ENCODE measurements around the gene PRIM1.
"Not testable (repeated sequence)": the region's sequence is repeated elsewhere in the genome, so short reads cannot be mapped to it uniquely, and the experiment has no call there.

PRIM1 gene

GRCh38 chr12:56749359-56749758 lies 2.8 kb downstream of the PRIM1 start:
- Mint-ChIP-seq H3K4me1 (peaks cover 53% of the 10 kb centered on the region), H3K4me3 (peak overlapping the region; percentile 61)

GRCh38 chr12:56728139-56728861 lies 23.8 kb downstream of the PRIM1 start:
- Mint-ChIP-seq H3K9me3 (no peaks in the 10 kb centered on the region), H3K27me3 (no peaks in the 10 kb centered on the region), H3K36me3 (peaks cover 44% of the 10 kb centered on the region), H3K27ac (no peak overlapping the region), H3K4me1 (peaks cover 25% of the 10 kb centered on the region), H3K4me3 (no peak overlapping the region)
- DNase-seq: no peak
- CTCF ChIA-PET: no interaction called here

More at GRCh38 chr12:56749359-56749758, 2.8 kb downstream of the PRIM1 start:
- no peaks in the 10 kb centered on the region for H3K27me3 Mint-ChIP-seq
- CTCF ChIA-PET: no interaction called here
- no peak for DNase-seq
- H3K27ac Mint-ChIP-seq: peak overlapping the region; percentile 72
- H3K9me3 Mint-ChIP-seq: no peaks in the 10 kb centered on the region
- H3K36me3 Mint-ChIP-seq: peaks cover 52% of the 10 kb centered on the region

GRCh38 chr12:56726196-56726675 lies 25.9 kb downstream of the PRIM1 start:
- Mint-ChIP-seq H3K4me1 (peaks cover 45% of the 10 kb centered on the region), H3K27ac (peak overlapping the region; percentile 98), H3K4me3 (peak overlapping the region; percentile 99), H3K36me3 (peaks cover 54% of the 10 kb centered on the region)
- not testable (repeated sequence) for H3K27me3 Mint-ChIP-seq, DNase-seq, H3K9me3 Mint-ChIP-seq
- CTCF ChIA-PET: interaction anchor here (0.6 to 1.7 kb wide), 3 partner anchors 36 to 386 kb away, joined by 5 read pairs; partner anchors contain the start of gene HSD17B6

GRCh38 chr12:56725723-56726102 lies 26.4 kb downstream of the PRIM1 start:
- DNase-seq: no peak
- peak overlapping the region; percentile 99 for H3K4me3 Mint-ChIP-seq
- H3K9me3 Mint-ChIP-seq: no peaks in the 10 kb centered on the region
- CTCF ChIA-PET: interaction anchor here (0.9 to 1.7 kb wide), 3 partner anchors 37 to 263 kb away, joined by 3 to 5 read pairs (median 5); partner anchors contain the start of gene HSD17B6
- peak overlapping the region; percentile 98 for H3K27ac Mint-ChIP-seq
- no peaks in the 10 kb centered on the region for H3K27me3 Mint-ChIP-seq
- peaks cover 54% of the 10 kb centered on the region for H3K36me3 Mint-ChIP-seq
- H3K4me1 Mint-ChIP-seq: peaks cover 51% of the 10 kb centered on the region

GRCh38 chr12:56724972-56725722 lies 27.0 kb downstream of the PRIM1 start, which contains the start of gene NACA:
Gene NACA (minus strand): TSS chr12:56725299. CDS start chr12:56724521, 778 bp downstream.
- Mint-ChIP-seq H3K36me3 (peaks cover 60% of the 10 kb centered on the region), H3K4me3 (peak within 1 kb of the TSS; percentile 99), H3K9me3 (no peaks in the 10 kb centered on the region), H3K27me3 (no peaks in the 10 kb centered on the region), H3K27ac (peak within 1 kb of the TSS; percentile 98), H3K4me1 (peaks cover 56% of the 10 kb centered on the region)
- peak; percentile 100 for DNase-seq
- CTCF ChIA-PET: interaction anchor here (0.9 to 1.7 kb wide), 3 partner anchors 38 to 263 kb away, joined by 3 to 5 read pairs (median 5); partner anchors contain the start of gene HSD17B6

- no peaks in the 10 kb centered on the region for H3K9me3 Mint-ChIP-seq
- peak overlapping the region; percentile 99 for H3K4me3 Mint-ChIP-seq
- H3K36me3 Mint-ChIP-seq: peaks cover 61% of the 10 kb centered on the region
- peak overlapping the region; percentile 98 for H3K27ac Mint-ChIP-seq
- H3K4me1 Mint-ChIP-seq: peaks cover 61% of the 10 kb centered on the region
- CTCF ChIA-PET: no interaction called here
- H3K27me3 Mint-ChIP-seq: no peaks in the 10 kb centered on the region
- DNase-seq: no peak
These were observed 27.5 kb downstream of the PRIM1 start for GRCh38 chr12:56724701-56724971.

GRCh38 chr12:56723889-56724700 lies 28.0 kb downstream of the PRIM1 start:
- Mint-ChIP-seq H3K4me1 (peaks cover 67% of the 10 kb centered on the region), H3K4me3 (peak overlapping the region; percentile 99), H3K9me3 (no peaks in the 10 kb centered on the region), H3K36me3 (peaks cover 62% of the 10 kb centered on the region), H3K27ac (peak overlapping the region; percentile 98), H3K27me3 (no peaks in the 10 kb centered on the region)
- no peak for DNase-seq
- CTCF ChIA-PET: interaction anchor here (1.2 kb wide), 1 partner anchor 35 kb away, joined by 5 read pairs; no protein-coding TSS in a partner anchor

- Mint-ChIP-seq H3K27me3 (no peaks in the 10 kb centered on the region), H3K4me3 (peak overlapping the region; percentile 99), H3K36me3 (peaks cover 67% of the 10 kb centered on the region), H3K27ac (peak overlapping the region; percentile 98), H3K4me1 (peaks cover 73% of the 10 kb centered on the region), H3K9me3 (no peaks in the 10 kb centered on the region)
- DNase-seq: no peak
- CTCF ChIA-PET: interaction anchor here (1.2 kb wide), 2 partner anchors 34 to 78 kb away, joined by 3 to 5 read pairs; partner anchors contain the start of gene ATP5F1B
These were observed 28.8 kb downstream of the PRIM1 start for GRCh38 chr12:56723352-56723751.

GRCh38 chr12:56722832-56723231 lies 29.3 kb downstream of the PRIM1 start:
- H3K36me3 Mint-ChIP-seq: peaks cover 67% of the 10 kb centered on the region

GRCh38 chr12:56721721-56722120 lies 30.4 kb downstream of the PRIM1 start:
- CTCF ChIA-PET: interaction anchor here (0.8 to 1.1 kb wide), 2 partner anchors 12 to 34 kb away, joined by 3 read pairs; partner anchors contain the start of gene PTGES3
- Mint-ChIP-seq H3K36me3 (peaks cover 71% of the 10 kb centered on the region), H3K4me3 (peak overlapping the region; percentile 99), H3K27me3 (no peaks in the 10 kb centered on the region), H3K9me3 (no peaks in the 10 kb centered on the region), H3K4me1 (peaks cover 74% of the 10 kb centered on the region), H3K27ac (peak overlapping the region; percentile 33)
- DNase-seq: no peak

More at GRCh38 chr12:56722832-56723231, 29.3 kb downstream of the PRIM1 start:
- Mint-ChIP-seq H3K9me3 (no peaks in the 10 kb centered on the region), H3K27me3 (no peaks in the 10 kb centered on the region), H3K27ac (no peak overlapping the region), H3K4me3 (peak overlapping the region; percentile 99), H3K4me1 (peaks cover 73% of the 10 kb centered on the region)
- no peak for DNase-seq
- CTCF ChIA-PET: interaction anchor here (1.2 kb wide), 2 partner anchors 34 to 77 kb away, joined by 3 to 5 read pairs; partner anchors contain the start of gene ATP5F1B

- peaks cover 75% of the 10 kb centered on the region for H3K4me1 Mint-ChIP-seq
- H3K4me3 Mint-ChIP-seq: peak overlapping the region; percentile 14
- no peaks in the 10 kb centered on the region for H3K9me3 Mint-ChIP-seq
- CTCF ChIA-PET: interaction anchor here (1.1 kb wide), 1 partner anchor 12 kb away, joined by 3 read pairs; no protein-coding TSS in a partner anchor
- no peak for DNase-seq
- no peaks in the 10 kb centered on the region for H3K27me3 Mint-ChIP-seq
- H3K27ac Mint-ChIP-seq: peak overlapping the region; percentile 73
- peaks cover 75% of the 10 kb centered on the region for H3K36me3 Mint-ChIP-seq
These were observed 30.9 kb downstream of the PRIM1 start for GRCh38 chr12:56721216-56721615.

GRCh38 chr12:56720731-56721151 lies 31.4 kb downstream of the PRIM1 start:
- no peak for DNase-seq
- peak overlapping the region; percentile 73 for H3K27ac Mint-ChIP-seq
- peaks cover 79% of the 10 kb centered on the region for H3K36me3 Mint-ChIP-seq
- peak overlapping the region; percentile 7 for H3K4me3 Mint-ChIP-seq
- H3K9me3 Mint-ChIP-seq: no peaks in the 10 kb centered on the region
- no peaks in the 10 kb centered on the region for H3K27me3 Mint-ChIP-seq
- CTCF ChIA-PET: no interaction called here
- peaks cover 75% of the 10 kb centered on the region for H3K4me1 Mint-ChIP-seq

- Mint-ChIP-seq H3K4me1 (peaks cover 69% of the 10 kb centered on the region), H3K27me3 (no peaks in the 10 kb centered on the region), H3K9me3 (no peaks in the 10 kb centered on the region), H3K36me3 (peaks cover 81% of the 10 kb centered on the region), H3K27ac (peak overlapping the region; percentile 43), H3K4me3 (no peak overlapping the region)
- CTCF ChIA-PET: interaction anchor here (1.0 kb wide), 1 partner anchor 30 kb away, joined by 3 read pairs; no protein-coding TSS in a partner anchor
- no peak for DNase-seq
These were observed 33.1 kb downstream of the PRIM1 start for GRCh38 chr12:56719056-56719455.
